ENCODE results near the gene SEBOX. TPM values are rescaled to one million over a fixed set of nuclear protein-coding genes. Genes with fewer than 3 reads are reported as not detected.

SEBOX gene
- total RNA-seq, 1 donor from 2014 or later: not detected

DNA sequence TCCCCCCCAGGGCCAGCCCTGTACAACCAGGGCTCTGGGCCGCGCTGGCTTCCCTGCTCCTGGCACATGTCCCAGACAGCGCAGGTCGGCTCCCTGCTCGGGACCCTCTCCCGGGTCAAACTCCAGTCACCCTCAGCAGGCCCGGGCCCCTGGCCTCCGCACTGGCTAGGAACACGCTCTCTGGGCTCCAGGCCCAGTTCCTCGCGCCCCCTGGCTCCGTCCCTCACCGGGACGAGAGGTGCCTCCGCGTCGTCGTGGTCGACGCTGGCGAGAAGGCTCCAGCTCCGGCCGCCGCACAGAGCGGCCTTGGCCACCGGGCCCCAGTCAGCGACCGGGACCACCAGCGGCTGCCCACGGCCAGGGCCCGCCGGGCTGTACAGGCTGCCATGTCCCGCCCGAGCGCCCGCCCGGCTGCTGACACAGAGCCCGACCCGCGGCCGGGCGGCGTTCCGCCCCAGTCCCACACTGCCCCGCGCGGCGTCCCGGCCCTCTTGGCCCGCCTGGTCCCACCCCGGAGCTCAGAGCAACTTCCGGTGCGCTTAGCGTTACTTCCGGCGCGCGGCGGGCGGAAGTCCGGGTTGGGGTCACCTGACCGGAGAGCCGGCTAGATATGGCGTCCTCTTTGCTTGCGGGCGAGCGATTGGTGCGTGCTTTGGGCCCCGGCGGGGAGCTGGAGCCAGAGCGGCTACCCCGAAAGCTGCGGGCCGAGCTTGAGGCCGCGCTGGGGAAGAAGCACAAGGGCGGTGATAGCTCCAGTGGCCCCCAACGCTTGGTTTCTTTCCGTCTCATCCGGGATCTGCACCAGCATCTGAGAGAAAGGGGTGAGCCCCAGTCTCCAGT is 7.7 kb downstream of the SEBOX start, which contains the start of gene POLDIP2:
POLDIP2 (minus strand) TSS at position 467 of the 840 bp plus-strand sequence; CDS start at position 388, 79 bp downstream.
- DNase-seq (ENCODE audit: low read depth, low spot score): peak; percentile 89
- peak within 1 kb of the TSS; percentile 97 for H3K4me3 Mint-ChIP-seq
- H3K27ac Mint-ChIP-seq (ENCODE audit: unreplicated experiment): peak within 1 kb of the TSS; percentile 97
- peaks cover 21% of the 10 kb centered on the region for H3K4me1 Mint-ChIP-seq
- no peaks in the 10 kb centered on the region for H3K36me3 Mint-ChIP-seq (ENCODE audit: low read depth)
- TF ChIP-seq, protein P1, sequence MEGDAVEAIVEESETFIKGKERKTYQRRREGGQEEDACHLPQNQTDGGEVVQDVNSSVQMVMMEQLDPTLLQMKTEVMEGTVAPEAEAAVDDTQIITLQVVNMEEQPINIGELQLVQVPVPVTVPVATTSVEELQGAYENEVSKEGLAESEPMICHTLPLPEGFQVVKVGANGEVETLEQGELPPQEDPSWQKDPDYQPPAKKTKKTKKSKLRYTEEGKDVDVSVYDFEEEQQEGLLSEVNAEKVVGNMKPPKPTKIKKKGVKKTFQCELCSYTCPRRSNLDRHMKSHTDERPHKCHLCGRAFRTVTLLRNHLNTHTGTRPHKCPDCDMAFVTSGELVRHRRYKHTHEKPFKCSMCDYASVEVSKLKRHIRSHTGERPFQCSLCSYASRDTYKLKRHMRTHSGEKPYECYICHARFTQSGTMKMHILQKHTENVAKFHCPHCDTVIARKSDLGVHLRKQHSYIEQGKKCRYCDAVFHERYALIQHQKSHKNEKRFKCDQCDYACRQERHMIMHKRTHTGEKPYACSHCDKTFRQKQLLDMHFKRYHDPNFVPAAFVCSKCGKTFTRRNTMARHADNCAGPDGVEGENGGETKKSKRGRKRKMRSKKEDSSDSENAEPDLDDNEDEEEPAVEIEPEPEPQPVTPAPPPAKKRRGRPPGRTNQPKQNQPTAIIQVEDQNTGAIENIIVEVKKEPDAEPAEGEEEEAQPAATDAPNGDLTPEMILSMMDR (conservative IDR thresholded peaks at IDR 0.05): no peak
- H3K27me3 Mint-ChIP-seq (ENCODE audit: low read depth): no peaks in the 10 kb centered on the region
- no peaks in the 10 kb centered on the region for H3K9me3 Mint-ChIP-seq

DNA sequence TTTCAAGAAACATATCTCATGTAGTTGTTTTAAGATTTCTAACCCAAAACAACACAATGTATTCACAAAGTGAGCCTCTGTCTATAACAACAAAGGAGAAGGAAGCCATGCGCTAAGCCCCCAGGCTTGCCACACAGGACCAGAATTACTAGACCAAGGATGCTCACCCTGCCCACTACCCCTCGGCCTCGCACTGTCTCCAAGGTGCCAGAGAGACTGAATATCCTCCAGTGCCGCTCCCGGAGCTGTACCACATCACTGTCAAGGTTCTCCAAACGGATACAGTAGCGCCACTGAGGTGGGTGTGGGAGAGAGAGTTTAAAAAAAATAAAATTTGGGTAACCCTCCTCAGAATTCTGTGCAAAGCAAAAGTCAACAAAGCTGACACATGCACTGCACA is 14.7 kb downstream of the SEBOX start:
- H3K27me3 Mint-ChIP-seq (ENCODE audit: low read depth): no peaks in the 10 kb centered on the region
- H3K9me3 Mint-ChIP-seq: no peaks in the 10 kb centered on the region
- H3K4me1 Mint-ChIP-seq: no peaks in the 10 kb centered on the region
- no peak for DNase-seq (ENCODE audit: low read depth, low spot score)
- H3K36me3 Mint-ChIP-seq (ENCODE audit: low read depth): peaks cover 10% of the 10 kb centered on the region
- no peak overlapping the region for H3K27ac Mint-ChIP-seq (ENCODE audit: unreplicated experiment)
- no peak overlapping the region for H3K4me3 Mint-ChIP-seq
- TF ChIP-seq, protein P1 (conservative IDR thresholded peaks at IDR 0.05): no peak

DNA sequence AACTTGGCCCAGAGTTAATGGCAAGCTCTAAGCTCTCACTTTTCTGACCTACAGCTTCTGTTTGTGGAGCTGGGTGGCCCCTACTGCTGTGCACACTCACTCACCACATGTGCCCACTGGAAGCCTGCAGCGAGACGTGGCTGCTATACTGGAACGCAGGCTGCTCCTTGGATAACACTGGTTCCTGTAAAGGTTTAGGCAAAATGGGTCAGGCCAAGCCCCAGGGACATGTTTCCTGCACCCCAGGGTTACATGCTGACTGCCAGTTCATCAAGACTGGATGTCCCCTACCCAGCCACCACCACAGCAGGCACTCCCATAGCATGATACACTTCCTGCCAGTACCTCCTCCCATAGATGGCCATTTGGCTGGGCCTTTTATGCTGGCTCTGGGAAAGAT is 16.0 kb downstream of the SEBOX start:
- Mint-ChIP-seq H3K36me3 (ENCODE audit: low read depth) (peaks cover 10% of the 10 kb centered on the region), H3K27ac (ENCODE audit: unreplicated experiment) (no peak overlapping the region), H3K9me3 (no peaks in the 10 kb centered on the region), H3K4me1 (no peaks in the 10 kb centered on the region), H3K4me3 (no peak overlapping the region), H3K27me3 (ENCODE audit: low read depth) (no peaks in the 10 kb centered on the region)
- no peak for DNase-seq (ENCODE audit: low read depth, low spot score)
- TF ChIP-seq, protein P1 (conservative IDR thresholded peaks at IDR 0.05): no peak

DNA sequence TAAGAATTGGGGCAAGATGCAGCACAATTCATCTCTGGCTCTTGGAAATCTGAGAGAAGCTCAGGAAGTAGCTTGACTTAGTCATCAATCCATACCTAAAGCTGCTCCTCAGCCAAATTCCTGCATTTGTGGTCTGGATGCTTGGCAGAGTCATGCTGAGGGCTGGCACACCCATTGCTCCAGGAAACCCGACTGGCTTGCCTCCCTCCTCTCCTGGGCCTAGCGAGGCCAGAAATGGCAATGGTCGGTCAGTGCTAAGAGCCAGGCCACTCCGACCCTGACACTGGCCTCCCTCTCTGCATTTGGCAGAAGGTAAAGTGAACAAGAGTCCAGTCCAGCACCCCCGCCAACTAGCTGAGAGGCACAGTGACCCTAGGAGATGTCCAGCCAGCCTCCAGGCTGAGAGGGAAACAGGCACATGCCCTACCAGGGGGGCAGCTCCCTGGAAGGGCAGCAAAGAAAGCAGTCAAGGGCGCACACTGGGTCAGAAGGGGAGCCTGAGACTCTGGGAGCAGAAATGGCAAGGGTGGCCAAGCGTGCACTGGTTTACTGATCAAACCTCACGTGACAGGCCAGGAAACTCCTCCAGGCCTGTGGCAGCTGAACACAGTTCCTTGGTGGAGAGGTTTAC is 17.6 kb downstream of the SEBOX start:
- no peak overlapping the region for H3K4me3 Mint-ChIP-seq

DNA sequence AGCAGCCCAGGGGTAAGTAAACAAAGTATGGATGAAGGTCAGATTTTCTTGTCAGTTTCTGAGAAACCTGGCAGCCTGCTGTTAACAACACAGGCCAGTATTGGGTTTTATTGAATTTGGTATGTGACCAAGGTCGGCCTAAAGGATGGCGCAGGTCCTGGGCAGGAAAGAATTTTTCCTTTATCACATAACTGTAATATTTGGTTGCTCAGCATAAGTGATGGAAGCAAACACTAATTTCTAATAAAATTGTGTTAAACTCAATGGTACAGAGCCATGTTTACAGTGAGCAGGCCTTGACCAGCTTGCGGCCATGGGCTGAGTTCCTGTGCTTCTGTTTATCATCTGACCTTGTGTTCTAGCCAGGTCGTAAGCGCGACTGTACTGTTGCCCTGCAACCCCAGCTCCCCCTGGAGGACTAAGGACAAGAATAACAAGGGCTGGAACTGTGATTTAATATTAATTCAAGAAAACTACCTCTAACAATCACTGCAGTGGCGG is 18.2 kb downstream of the SEBOX start:
- Mint-ChIP-seq H3K27ac (ENCODE audit: unreplicated experiment) (no peak overlapping the region), H3K4me1 (no peaks in the 10 kb centered on the region), H3K36me3 (ENCODE audit: low read depth) (peaks cover 12% of the 10 kb centered on the region), H3K9me3 (no peaks in the 10 kb centered on the region), H3K4me3 (no peak overlapping the region), H3K27me3 (ENCODE audit: low read depth) (no peaks in the 10 kb centered on the region)
- TF ChIP-seq, protein P1 (conservative IDR thresholded peaks at IDR 0.05): peak; percentile 43
- DNase-seq (ENCODE audit: low read depth, low spot score): no peak

More for the DNA sequence above, 17.6 kb downstream of the SEBOX start:
- TF ChIP-seq, protein P1 (conservative IDR thresholded peaks at IDR 0.05): no peak
- Mint-ChIP-seq H3K4me1 (no peaks in the 10 kb centered on the region), H3K36me3 (ENCODE audit: low read depth) (peaks cover 10% of the 10 kb centered on the region), H3K27ac (ENCODE audit: unreplicated experiment) (peak overlapping the region; percentile 27), H3K9me3 (no peaks in the 10 kb centered on the region), H3K27me3 (ENCODE audit: low read depth) (no peaks in the 10 kb centered on the region)
- DNase-seq (ENCODE audit: low read depth, low spot score): no peak
